GM13977 (cell line): Measurements from ENCODE around the gene DAPK1.

Experiments
- DNase-seq: peaks from one replicate; pipeline ENCODE4 v3.0.0; 2012; ENCODE audit warnings: low spot score
- in situ Hi-C: fragments of 300-500 bp; cut with MboI; formaldehyde crosslinking; loops from one replicate; pipeline ENCODE4 v1.12.0; 2022; ENCODE audit warnings: low sequenced_read_pairs, low pct_unique_long_range_greater_than_20kb, mixed read lengths, inconsistent platforms; ENCODE audit not compliant: unreplicated experiment
- TF ChIP-seq, protein P1 (sequence below): IDR thresholded peaks from 2 replicates; pipeline ENCODE4 v1.5.1; 2012; ENCODE audit warnings: mild to moderate bottlenecking, control low read depth; ENCODE audit not compliant: insufficient read depth; ENCODE audit errors: extremely low read depth, missing control alignments

The DAPK1 gene

DNA sequence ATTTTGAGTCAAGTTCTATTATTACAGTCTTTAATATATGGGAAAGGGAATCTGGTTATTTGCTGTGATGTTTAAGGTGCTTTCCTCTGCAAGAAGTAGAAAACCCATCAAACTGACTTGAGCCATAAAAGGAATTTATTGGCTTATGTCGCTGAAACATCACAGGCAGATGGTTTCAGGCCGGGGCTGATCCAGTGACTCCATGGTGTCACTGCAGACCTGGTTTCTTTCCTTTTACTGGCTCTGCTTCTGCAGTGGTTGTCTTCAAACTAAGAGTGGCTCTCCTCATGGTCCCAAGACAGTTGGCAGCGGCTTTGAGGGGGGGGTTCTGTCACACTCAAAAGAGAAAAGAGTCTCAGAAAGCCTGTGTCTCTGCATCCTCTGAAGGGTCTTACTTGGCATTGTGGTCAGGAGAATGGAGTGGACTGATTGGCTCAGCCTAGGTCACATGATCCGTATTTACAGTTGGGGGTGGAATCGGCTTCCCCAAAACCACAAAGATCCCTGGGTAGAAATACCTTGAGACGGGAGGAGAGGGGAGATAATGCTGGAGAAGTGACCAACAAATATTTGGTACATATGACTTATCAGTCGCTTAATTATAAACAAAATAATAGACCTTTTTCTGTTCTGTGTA is 106.3 kb downstream of the DAPK1 start:
- in situ Hi-C loops = no loop called here
- no peak for DNase-seq
- TF ChIP-seq, protein P1, sequence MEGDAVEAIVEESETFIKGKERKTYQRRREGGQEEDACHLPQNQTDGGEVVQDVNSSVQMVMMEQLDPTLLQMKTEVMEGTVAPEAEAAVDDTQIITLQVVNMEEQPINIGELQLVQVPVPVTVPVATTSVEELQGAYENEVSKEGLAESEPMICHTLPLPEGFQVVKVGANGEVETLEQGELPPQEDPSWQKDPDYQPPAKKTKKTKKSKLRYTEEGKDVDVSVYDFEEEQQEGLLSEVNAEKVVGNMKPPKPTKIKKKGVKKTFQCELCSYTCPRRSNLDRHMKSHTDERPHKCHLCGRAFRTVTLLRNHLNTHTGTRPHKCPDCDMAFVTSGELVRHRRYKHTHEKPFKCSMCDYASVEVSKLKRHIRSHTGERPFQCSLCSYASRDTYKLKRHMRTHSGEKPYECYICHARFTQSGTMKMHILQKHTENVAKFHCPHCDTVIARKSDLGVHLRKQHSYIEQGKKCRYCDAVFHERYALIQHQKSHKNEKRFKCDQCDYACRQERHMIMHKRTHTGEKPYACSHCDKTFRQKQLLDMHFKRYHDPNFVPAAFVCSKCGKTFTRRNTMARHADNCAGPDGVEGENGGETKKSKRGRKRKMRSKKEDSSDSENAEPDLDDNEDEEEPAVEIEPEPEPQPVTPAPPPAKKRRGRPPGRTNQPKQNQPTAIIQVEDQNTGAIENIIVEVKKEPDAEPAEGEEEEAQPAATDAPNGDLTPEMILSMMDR = no peak

DNA sequence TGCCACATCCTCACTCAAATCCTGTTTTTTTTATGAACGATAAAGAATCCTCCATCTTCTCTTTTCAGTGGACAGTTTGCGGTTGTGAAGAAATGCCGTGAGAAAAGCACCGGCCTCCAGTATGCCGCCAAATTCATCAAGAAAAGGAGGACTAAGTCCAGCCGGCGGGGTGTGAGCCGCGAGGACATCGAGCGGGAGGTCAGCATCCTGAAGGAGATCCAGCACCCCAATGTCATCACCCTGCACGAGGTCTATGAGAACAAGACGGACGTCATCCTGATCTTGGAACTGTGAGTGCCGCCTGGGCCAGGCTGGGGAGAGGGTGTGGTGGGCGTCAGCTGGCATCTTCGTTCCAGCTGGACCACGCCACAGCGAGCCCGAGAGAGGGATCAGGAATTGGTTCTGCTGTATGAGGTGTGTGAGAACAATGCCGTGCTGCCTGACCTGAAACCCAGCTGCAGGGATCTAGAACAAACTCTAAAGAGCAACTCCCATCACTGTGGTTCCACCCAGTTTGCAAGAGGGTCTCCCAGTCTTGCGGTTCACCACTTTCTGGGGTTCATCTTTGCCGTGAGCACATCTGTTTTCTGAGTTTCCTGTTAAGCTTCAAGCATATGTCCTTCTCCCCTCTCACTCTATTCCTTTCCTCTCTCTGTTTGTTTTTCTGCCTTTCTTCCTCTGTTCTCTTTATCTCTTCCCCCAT is 107.4 kb downstream of the DAPK1 start:
- no peak for DNase-seq
- TF ChIP-seq, protein P1 = no peak
- in situ Hi-C loops = no loop called here

DNA sequence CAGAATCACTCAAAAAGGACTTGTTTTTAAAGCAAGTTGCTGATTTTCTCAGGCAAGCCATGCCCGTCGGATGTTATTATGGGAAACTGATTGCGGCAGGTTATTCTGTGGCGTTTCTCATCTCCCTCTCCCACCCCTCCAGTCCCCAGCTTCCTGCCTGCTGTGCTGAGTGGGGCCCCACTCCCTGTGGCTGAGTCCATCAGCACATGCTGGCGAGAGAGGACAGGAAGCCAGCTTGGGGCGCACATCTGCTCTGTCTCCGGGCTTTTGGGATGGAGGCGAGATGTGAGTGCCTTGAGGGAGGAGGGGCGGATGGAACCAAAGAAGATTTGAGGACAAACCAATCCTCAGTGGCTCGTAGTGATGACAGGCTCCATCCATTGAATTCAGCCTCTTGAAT is 108.0 kb downstream of the DAPK1 start:
- no peak for DNase-seq
- in situ Hi-C loops = no loop called here
- TF ChIP-seq, protein P1 = no peak

DNA sequence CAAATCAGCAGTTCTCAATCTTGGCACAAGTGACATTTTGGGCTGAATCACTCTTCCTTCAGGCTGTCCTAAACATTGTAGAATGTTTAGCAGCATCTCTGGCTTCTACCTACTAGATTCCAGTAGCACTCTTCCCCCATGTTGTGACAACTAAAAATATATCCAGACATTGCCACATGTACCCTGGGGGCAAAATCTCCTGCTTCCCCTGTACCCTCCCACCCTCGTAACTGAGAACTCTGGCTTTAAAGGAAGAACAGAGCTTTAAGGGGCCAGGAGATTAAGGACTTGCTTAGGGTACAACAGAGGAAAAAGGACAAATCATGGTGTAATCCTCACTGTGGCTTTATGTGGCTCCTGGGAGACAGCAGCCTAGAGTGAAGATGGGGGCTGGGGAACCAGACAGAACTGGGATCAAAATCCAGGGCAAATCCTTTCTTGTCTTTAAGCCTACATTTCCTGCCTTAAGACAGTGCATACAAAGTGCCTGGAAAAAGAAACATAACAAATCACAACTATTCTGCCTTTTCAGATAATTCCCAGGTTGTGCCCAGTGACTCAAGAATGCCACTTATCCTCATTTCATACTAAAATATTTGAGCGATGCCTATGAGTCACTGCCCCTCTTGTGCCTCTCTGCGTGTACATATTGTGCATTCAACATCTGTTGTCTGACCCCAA is 109.3 kb downstream of the DAPK1 start:
- in situ Hi-C loops = no loop called here
- DNase-seq = no peak
- TF ChIP-seq, protein P1 = no peak

DNA sequence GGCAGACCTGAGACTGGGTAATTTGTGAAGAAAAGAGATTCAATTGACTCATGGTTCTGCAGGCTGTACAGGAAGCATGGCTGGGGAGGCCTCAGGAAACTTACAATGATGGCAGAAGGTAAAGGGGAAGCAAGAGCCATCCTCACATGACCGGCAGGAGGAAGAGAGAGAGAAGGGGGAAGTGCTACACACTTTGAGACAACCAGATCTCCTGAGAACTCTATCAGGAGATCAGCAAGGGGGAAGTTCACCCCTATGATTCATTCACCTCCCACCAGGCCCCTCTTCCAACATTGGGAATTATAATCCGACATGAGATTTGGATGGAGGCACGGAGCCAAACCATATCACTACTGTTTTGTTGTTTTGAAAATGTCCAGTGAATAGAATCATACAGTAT is 110.2 kb downstream of the DAPK1 start:
- DNase-seq = no peak
- TF ChIP-seq, protein P1 = no peak
- in situ Hi-C loops = no loop called here

DNA sequence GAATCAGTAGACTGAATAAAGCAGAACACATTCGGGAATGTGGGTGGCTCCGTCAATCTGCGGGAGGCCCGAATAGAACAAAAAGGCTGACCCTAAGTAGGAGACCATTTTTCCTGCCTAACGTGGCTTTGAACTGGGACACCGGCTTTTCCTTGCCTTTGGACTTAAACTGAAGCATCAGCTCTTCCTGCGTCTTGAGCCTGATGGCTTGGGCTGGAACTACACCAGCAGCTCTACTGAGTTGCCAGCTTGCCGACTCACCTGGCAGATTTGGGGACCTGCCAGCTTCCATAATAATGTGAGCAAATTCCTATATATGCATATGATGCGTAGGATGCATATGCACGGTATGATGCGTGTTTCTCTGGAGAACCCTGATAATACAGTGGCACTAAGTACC is 111.3 kb downstream of the DAPK1 start:
- TF ChIP-seq, protein P1 = no peak
- in situ Hi-C loops = no loop called here

More for the DNA sequence above, 111.3 kb downstream of the DAPK1 start:
- DNase-seq = no peak
